ENCODE data around the gene PPME1. TPM values are rescaled to one million over a fixed set of nuclear protein-coding genes. Genes with fewer than 3 reads are reported as not detected.

PPME1 gene
- total RNA-seq, 1 experiment from 2014 or later = 39.4 TPM

GRCh38 chr11:74169738-74170458 lies 1.2 kb upstream of the PPME1 start:
- H3K27ac ChIP-seq (ENCODE audit: insufficient read length, low read depth, low read length) = no peak overlapping the region
- H2BK120ac ChIP-seq (ENCODE audit: low read depth, low read length, poor library complexity, severe bottlenecking) = no peak overlapping the region
- no peak for DNase-seq
- TF ChIP-seq CTCF (conservative IDR thresholded peaks at IDR 0.05) = no peak
- no peaks in the 10 kb centered on the region for H3K9me3 ChIP-seq (ENCODE audit: control insufficient read depth, low read depth, low read length)
- H3T11ph ChIP-seq (ENCODE audit: low read length) = no peak overlapping the region
- H3K23ac ChIP-seq (ENCODE audit: insufficient read length, low read depth, low read length) = no peak overlapping the region
- H2BK20ac ChIP-seq (ENCODE audit: low read depth, low read length, poor library complexity, severe bottlenecking) = no peak overlapping the region
- Mint-ChIP-seq H3K27me3 (ENCODE audit: low read depth) (no peaks in the 10 kb centered on the region), H3K4me1 (peaks cover 3% of the 10 kb centered on the region in 2 experiments), H3K9me3 (no peaks in the 10 kb centered on the region), H3K27ac (no peak overlapping the region), H3K4me3 (no peak overlapping the region), H3K36me3 (ENCODE audit: insufficient read depth in 1 of 3, low read depth in 3 of 3) (peaks cover 4 to 28% (median 22%) of the 10 kb centered on the region in 3 experiments; a peak in 6 of 7 replicates)
- peaks cover 19% of the 10 kb centered on the region for H3K23me2 ChIP-seq (ENCODE audit: insufficient read length, low read depth, low read length, poor library complexity, severe bottlenecking)
- H2AFZ ChIP-seq (ENCODE audit: low read length) = no peak overlapping the region
- H2BK5ac ChIP-seq (ENCODE audit: insufficient read length, low read length) = no peak overlapping the region
- peaks cover 8% of the 10 kb centered on the region; the same call in 1 of the 2 replicates for H3K79me2 ChIP-seq (ENCODE audit: insufficient read depth, low read length)
- peaks cover 2% of the 10 kb centered on the region; the same call in 1 of the 2 replicates for H3K4me1 ChIP-seq (ENCODE audit: insufficient read depth, low read length)
- no peak overlapping the region for H4K8ac ChIP-seq (replicated peaks; ENCODE audit: insufficient read length, low read depth, low read length)
- H3K4ac ChIP-seq (ENCODE audit: low read depth, low read length) = no peak overlapping the region
- no peaks in the 10 kb centered on the region for H4K20me1 ChIP-seq (ENCODE audit: control insufficient read depth, insufficient read depth, insufficient read length)
- H3K14ac ChIP-seq (ENCODE audit: insufficient read depth, low read length) = no peak overlapping the region
- no CpG with 5 or more reads among the region's 9 CpGs for WGBS (ENCODE audit: extremely low coverage, insufficient read length, low lambda C conversion rate)
- no peak overlapping the region for H2BK15ac ChIP-seq (ENCODE audit: low read depth, low read length)
- H3K4me2 ChIP-seq (ENCODE audit: insufficient read depth, insufficient read length, low read length) = peak overlapping the region; percentile 98
- H3K27me3 ChIP-seq (ENCODE audit: insufficient read depth, low read length) = no peaks in the 10 kb centered on the region
- H4K91ac ChIP-seq (ENCODE audit: insufficient read length, low read depth, low read length) = no peak overlapping the region
- H3K18ac ChIP-seq (ENCODE audit: insufficient read length, low read depth, low read length) = no peak overlapping the region
- H3K56ac ChIP-seq (ENCODE audit: insufficient read length, low read depth, low read length) = no peak overlapping the region
- no peak overlapping the region for H4K5ac ChIP-seq (ENCODE audit: insufficient read length, low read depth, low read length)
- peak overlapping the region; percentile 68 for H3K9ac ChIP-seq (ENCODE audit: extremely low read depth, insufficient read length, low read length)
- peaks cover 5% of the 10 kb centered on the region for H3K79me1 ChIP-seq (ENCODE audit: insufficient read depth, low read depth, low read length, poor library complexity, severe bottlenecking)
- H2BK12ac ChIP-seq (ENCODE audit: insufficient read length, low read depth, low read length) = no peak overlapping the region
- no peak overlapping the region for H2AK5ac ChIP-seq (ENCODE audit: insufficient read length, low read length)
